Hematopoietic multipotent progenitor cell (in vitro differentiated cells): ENCODE measurements around the gene FAM13A. TPM values are rescaled to one million over a fixed set of nuclear protein-coding genes. Genes with fewer than 3 reads are reported as not detected.
A peak's percentile ranks its signal among the peaks of the same experiment; 100 is the strongest.

Experiments
- DNase-seq, 3 donors: peaks; one replicate each; pipeline ENCODE4 v3.0.0-alpha.2; 2011 to 2015; ENCODE audit warnings: low read depth in 2 of 3, low spot score in 2 of 3
- total RNA-seq: library from RNA; depleted of rRNA; stranded (reverse); fragments of >200 nt; gene quantifications from one replicate; pipeline ENCODE4 v1.2.3, GENCODE V29; 2012

Gene FAM13A
- total RNA-seq, 1 donor = 8.6 TPM

GRCh38 chr4:88754796-88755195 is 302.2 kb downstream of the FAM13A start:
- no peak for DNase-seq

- no peak for DNase-seq
Measured at GRCh38 chr4:88753658-88754571, 303.1 kb downstream of the FAM13A start.

DNA sequence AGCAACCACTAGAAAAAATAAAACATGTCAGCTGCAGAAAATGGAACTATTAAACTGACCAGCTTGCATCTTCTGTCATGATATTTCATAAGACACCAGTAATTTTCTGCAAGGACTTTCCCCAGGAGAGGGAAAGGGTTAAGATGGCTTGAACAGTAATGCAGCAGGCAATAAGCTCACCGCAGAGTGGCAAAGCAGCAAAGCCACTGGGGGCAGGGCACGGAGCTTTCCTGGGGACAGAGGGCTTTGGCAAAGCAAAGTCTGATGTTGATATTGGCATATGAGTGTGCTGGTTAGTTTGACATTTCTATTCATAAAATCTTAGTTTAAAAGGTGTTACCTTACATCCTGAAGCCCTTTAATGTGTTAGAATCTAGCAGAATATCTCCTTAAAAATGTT is 304.2 kb downstream of the FAM13A start:
- DNase-seq = no peak

GRCh38 chr4:88752076-88752463 is 304.9 kb downstream of the FAM13A start:
- no peak for DNase-seq

DNA sequence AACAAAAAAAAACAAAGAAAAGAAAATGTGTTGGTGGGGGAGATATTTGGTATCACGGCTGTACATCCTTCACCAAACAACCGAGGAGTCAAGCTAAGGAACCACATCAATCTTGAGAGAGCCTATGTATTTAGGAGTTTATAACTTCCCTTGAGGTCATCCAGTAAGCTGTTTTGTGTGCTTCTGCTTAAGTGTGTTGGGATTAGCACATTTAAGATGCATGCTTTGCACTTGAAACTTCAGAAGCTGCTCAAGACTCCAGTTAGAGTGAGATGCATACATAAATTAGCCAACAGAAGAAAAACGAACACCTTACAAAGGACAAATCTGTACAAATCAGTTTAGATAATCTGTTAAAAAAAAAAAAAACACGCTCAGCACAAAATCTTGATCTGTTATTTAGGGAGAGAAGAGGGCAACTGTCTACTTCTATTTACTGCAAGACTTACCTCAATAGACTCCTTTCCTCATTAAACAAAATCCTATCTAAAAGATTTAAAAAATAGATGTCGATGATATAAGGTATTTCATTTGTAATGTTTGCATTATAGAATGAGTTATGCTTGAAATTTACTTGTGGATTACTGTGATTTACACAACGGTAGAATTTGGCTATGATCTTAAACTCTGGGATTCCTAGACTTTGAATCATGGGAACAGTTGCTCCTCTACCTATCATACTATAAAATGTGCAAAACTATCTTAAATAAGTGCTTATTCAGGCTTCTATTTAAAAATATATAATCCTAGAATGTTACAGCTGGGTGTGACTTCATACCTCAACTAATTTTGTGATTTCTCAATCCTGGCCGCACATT is 305.5 kb downstream of the FAM13A start:
- DNase-seq = no peak

DNA sequence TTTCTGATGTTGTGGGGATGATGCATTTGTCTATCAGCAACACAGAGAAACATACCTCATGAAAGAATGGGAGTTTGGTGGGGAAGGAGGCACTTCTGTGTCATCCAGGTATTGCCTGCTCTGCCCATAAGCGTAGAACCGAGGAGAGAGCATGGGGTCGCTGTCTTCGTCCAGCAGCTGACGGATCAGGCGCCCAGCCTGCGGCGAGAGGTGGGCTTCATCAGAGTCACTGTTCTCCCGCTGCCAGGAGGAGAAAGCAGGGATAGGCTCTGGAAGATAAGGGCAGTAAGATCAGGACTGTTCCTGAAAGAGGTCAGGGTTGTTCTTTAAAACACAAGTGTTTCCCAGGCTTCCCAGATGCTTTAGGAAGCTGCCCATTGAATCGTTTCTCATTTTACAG is 306.6 kb downstream of the FAM13A start:
- DNase-seq = no peak

DNA sequence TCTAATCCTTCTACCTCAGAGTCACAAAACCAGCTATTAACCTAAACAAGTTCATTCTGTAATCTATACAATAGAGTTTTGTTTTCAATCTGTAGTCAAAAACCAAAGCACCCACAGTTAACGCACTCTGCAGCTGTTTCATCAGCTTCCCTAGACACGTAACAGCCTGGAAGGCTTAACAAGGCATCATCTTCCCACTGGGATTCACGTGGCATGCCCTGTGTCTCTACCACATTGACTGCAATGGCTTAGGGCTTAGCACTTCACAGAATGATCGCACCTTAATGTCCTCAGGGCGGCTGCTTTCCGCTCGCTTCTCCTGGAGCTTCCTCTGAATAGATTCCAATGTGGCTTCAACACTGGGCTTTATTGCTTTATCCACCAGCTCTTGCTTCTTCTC is 309.6 kb downstream of the FAM13A start:
- DNase-seq = no peak

GRCh38 chr4:88746206-88746605 is 310.8 kb downstream of the FAM13A start:
- no peak for DNase-seq

DNA sequence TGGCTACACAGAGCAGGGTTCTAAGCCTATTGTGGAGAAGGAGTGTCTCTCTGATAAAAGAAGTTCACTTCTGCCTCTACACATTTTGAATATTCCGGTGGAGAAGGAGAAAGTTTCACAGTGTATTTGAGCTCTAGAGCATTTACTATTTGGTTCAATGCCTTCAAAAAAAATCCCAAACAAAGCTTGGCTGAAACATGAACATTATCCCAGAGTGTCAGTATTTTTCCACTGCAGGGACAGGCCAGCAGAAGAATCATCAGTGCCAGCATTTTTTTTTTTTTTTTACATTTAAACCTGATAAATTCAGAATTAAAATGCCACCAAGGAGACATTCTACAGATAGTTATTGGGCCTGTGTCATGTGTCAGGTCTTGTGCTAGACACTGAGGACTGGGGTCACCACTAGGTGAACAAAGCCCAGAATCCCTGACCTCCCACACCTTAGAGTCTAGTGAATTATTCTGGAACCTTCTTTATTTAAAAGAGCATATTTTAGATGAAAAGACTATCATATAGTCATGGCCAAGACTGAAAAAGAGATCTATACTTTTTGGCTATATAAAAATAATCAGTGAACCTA is 311.3 kb downstream of the FAM13A start:
- DNase-seq = no peak

DNA sequence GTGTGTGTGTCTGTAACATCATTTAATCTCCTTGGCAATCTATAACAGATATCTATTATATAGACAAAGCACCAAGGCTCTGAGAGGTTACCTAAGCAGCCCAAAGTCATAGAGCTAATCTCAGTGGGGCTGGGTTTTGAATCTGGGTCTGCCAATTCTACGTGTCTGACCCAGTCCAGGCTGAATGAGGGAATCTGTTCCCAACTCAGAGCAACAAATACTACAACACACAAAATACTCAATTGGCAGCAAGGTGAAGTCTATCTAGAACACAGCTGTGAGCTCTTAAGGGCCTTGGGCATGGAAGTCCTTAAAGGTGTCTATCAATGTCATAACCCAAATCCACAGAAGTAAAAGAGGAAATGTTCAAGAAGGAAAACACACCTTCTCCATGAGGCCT is 311.8 kb downstream of the FAM13A start:
- DNase-seq = no peak

- DNase-seq = no peak
Measured at GRCh38 chr4:88744609-88745008, 312.4 kb downstream of the FAM13A start.

- DNase-seq = no peak
Measured at GRCh38 chr4:88743696-88744095, 313.3 kb downstream of the FAM13A start.

DNA sequence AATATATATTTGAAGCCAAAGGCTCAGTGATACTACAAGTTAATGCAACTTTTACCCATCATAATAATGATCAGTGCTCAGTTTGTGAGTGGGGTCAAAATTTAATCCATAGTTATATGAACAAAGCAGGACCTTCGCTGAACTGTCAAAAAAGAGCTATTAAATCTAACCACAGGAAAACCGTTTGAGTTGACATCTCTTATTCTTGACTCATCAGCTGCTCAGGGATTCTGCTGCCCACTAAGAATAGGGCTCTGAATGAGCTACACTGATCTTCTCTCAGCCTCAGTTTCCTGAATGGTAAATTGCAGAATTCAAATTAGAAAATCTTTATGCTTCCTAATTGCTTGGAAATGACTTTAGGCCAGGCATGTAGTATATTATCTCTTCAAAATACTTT is 314.4 kb downstream of the FAM13A start:
- no peak for DNase-seq

GRCh38 chr4:88738180-88738579 is 318.8 kb downstream of the FAM13A start:
- DNase-seq = no peak

GRCh38 chr4:88737307-88737941 is 319.6 kb downstream of the FAM13A start:
- DNase-seq = peak in 2 of 3 donors; percentile 59 to 88

DNA sequence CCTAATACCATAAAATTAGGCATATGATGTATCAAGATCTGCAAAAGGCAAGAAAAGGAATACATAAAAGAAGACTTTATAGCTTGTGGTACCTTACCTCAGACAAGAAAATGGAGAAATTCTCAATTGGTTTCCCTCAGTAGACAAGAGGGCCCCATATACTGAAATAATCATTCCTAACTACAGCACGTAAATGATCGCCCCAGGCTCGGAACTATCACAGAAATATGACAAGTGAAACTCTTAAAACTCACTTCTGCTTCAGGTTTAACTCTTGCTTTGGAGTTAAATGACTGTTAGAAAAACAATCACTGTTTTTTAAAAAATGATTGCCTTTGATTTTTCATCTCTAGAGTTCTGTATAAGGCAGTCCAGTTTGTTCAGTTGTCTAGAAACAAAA is 320.7 kb downstream of the FAM13A start:
- no peak for DNase-seq

GRCh38 chr4:88735564-88735963 is 321.4 kb downstream of the FAM13A start:
- DNase-seq = no peak

DNA sequence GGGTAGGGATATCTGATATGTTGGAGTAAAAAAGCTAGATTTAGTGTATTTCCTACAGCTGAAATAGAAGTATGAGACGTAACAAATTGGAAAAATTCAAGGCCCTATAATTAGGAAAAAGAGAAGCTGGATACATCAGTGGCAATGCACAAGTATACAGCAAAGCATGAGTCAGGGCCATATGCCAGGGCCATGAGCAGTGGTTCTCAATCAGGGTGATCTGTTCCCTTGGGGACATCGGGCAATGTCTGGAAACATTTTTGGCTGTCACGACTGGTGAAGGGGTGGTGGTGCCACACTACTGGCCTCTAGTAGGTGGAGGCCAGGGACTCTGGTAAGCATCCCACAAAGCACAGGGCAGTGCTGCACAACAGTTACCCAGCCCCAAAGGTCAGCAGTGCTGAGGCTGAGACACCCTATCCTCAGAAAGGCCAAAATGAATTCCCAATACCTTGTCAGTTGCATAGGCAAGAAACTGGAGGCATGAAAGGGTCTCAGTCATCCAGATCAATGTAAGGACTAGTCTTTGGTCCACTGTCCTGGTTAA is 322.5 kb downstream of the FAM13A start:
- no peak for DNase-seq

- no peak for DNase-seq
Measured at GRCh38 chr4:88732714-88733368, 324.1 kb downstream of the FAM13A start.

DNA sequence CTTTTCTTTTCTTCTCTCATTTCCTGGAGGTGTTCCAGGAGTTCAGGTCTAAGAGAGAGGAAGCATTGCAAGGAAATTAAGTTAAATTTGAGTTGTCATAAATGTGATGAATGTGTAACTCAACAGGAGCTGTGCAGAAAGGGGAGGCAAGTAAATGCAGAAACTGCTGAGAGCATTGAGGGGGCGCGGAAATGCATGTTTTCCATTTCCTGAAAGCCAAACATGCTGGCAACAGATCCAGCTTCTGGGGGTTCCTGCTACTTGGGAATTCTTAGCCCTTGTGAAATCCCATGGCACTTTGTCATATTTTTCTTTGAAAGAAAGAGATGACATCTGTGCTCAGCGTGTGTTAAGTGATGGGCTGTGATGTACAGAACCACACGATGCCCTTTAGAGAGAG is 325.6 kb downstream of the FAM13A start:
- peak in 2 of 3 donors; percentile 9 to 33 for DNase-seq
